Right hindlimb (tissue), 1 donor: Measurements from ENCODE around the gene METTL5.
"Not testable (repeated sequence)": the region's sequence is repeated elsewhere in the genome, so short reads cannot be mapped to it uniquely, and the experiment has no call there.

ENCODE experiments used
- DNase-seq: peaks from one replicate; pipeline ENCODE4 v3.0.0-alpha.2; 2018

Gene METTL5

GRCh38 chr2:169824373-169825333 lies at the start of gene METTL5:
TSS of gene METTL5 (minus strand) at chr2:169824905. CDS start at chr2:169824597, 308 bp downstream.
- DNase-seq: peak; percentile 89

- no peak for DNase-seq
Observed at GRCh38 chr2:169871994-169872393, 47.3 kb upstream of the METTL5 start.

- DNase-seq: not testable (repeated sequence)
Observed at GRCh38 chr2:169871369-169871768, 46.7 kb upstream of the METTL5 start.

- no peak for DNase-seq
Observed at GRCh38 chr2:169868951-169869350, 44.2 kb upstream of the METTL5 start.

- no peak for DNase-seq
Observed at GRCh38 chr2:169867579-169867978, 42.9 kb upstream of the METTL5 start.

- not testable (repeated sequence) for DNase-seq
Observed at GRCh38 chr2:169866230-169866629, 41.5 kb upstream of the METTL5 start.

- no peak for DNase-seq
Observed at GRCh38 chr2:169865492-169865891, 40.8 kb upstream of the METTL5 start.

- no peak for DNase-seq
Observed at GRCh38 chr2:169862816-169863215, 38.1 kb upstream of the METTL5 start.

- DNase-seq: no peak
Observed at GRCh38 chr2:169860149-169860548, 35.4 kb upstream of the METTL5 start.

GRCh38 chr2:169859423-169859822 lies 34.7 kb upstream of the METTL5 start:
- no peak for DNase-seq

GRCh38 chr2:169855281-169856258 lies 30.9 kb upstream of the METTL5 start:
- DNase-seq: not testable (repeated sequence)

GRCh38 chr2:169853041-169853668 lies 28.4 kb upstream of the METTL5 start:
- DNase-seq: no peak

- DNase-seq: no peak
Observed at GRCh38 chr2:169849710-169850109, 25.0 kb upstream of the METTL5 start.

- not testable (repeated sequence) for DNase-seq
Observed at GRCh38 chr2:169848959-169849693, 24.4 kb upstream of the METTL5 start.

- no peak for DNase-seq
Observed at GRCh38 chr2:169845016-169845415, 20.3 kb upstream of the METTL5 start.

GRCh38 chr2:169841625-169842024 lies 16.9 kb upstream of the METTL5 start:
- not testable (repeated sequence) for DNase-seq

- no peak for DNase-seq
Observed at GRCh38 chr2:169840747-169841142, 16.0 kb upstream of the METTL5 start.

- DNase-seq: no peak
Observed at GRCh38 chr2:169839954-169840746, 15.4 kb upstream of the METTL5 start.

GRCh38 chr2:169838743-169839489 lies 14.2 kb upstream of the METTL5 start:
- DNase-seq: no peak

GRCh38 chr2:169834401-169834800 lies 9.7 kb upstream of the METTL5 start:
- no peak for DNase-seq
